GM12864 (cell line): ENCODE data around the gene RPL22.

ENCODE experiments used
- DNase-seq: peaks from one replicate; pipeline ENCODE4 v3.0.0-alpha.2; 2011; ENCODE audit warnings: low read depth
- H3K4me3 ChIP-seq: 2 replicates; pipeline ENCODE4 v1.5.1; 2011; ENCODE audit warnings: mild to moderate bottlenecking, low read depth, low read length, control low read depth
- TF ChIP-seq, protein P1 (sequence below): IDR thresholded peaks from 2 replicates; pipeline ENCODE4 v1.5.1; 2011; ENCODE audit warnings: low read depth, mild to moderate bottlenecking, moderate library complexity, low read length, control low read depth, inconsistent platforms; ENCODE audit errors: missing control alignments

Gene RPL22

DNA sequence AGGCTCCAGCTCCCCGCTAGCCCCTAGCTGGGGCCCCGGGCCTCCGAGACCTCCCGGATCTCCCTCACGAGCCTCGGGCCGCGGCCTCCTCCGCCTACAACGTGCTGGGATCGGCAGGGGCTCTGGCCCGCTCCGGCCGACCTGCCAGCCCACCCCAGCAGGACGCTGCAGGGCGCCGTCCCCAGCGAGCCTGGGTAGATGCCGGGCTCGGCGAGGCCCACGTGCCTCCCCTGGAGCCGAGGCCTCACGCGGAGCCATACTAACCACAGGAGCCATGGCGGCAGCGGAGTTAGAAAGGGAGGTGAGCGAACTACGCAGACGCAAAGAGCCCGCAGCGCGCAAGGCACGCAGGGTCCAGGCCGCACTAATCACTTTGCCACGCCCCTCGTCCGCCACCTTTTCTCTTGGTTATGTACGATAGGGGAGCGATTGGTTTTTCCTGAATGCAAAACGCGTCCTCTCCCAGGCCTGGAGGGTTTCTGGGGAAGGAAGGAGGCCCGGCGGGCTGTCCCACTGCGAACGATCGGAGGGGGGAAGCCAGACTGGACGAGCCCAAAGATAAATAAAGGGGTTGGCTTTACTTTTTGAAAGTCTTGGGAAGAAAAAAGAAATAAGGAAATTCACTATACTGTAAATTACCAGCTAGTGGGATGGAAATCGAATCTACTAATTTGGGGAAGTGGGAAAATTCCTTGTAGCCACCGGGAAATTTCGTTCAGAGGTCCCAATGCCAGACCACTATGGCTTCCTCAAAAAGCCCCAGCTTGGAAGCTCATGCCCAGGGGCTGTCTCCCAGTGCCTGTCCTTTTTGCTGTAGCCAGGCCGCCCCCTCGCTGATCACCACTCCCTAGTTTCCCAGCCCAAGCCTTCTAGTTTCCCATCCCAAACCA lies at the start of gene RPL22:
RPL22 (minus strand) TSS at position 298 of the 890 bp plus-strand sequence; CDS start at position 276, 22 bp downstream.
- H3K4me3 ChIP-seq: peak within 1 kb of the TSS; percentile 80
- DNase-seq: peak; percentile 98
- TF ChIP-seq, protein P1, sequence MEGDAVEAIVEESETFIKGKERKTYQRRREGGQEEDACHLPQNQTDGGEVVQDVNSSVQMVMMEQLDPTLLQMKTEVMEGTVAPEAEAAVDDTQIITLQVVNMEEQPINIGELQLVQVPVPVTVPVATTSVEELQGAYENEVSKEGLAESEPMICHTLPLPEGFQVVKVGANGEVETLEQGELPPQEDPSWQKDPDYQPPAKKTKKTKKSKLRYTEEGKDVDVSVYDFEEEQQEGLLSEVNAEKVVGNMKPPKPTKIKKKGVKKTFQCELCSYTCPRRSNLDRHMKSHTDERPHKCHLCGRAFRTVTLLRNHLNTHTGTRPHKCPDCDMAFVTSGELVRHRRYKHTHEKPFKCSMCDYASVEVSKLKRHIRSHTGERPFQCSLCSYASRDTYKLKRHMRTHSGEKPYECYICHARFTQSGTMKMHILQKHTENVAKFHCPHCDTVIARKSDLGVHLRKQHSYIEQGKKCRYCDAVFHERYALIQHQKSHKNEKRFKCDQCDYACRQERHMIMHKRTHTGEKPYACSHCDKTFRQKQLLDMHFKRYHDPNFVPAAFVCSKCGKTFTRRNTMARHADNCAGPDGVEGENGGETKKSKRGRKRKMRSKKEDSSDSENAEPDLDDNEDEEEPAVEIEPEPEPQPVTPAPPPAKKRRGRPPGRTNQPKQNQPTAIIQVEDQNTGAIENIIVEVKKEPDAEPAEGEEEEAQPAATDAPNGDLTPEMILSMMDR: no peak

DNA sequence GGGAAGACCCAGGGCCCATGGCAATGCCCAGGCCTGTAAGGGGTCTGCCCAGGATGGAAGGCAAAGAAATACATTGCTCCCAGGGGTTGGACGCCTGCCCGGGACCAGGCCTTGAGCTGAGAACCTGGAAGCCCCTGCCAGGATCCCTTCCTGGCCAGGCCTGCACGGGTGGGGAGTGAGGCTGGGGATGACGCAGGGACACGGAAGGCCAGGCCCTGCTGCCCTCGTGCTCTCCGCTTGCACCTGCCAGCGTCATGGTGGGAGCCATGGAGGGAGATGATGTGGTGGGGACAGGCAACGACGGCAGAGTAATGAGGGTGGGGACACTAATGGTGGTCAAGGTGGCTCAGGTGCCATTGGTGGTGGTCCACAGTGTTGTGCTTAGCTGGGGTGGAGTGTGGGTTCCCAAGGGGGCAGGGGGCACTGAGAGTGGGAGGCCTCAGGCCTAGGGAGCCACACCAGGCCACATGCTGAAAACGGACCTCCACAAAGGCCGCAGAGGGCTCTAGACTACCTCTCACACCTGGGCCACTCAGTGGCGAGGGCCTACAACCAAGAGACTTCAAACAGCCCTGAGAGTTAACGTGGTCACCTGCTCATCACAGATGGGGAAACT lies 48.9 kb upstream of the RPL22 start:
- no peak overlapping the region for H3K4me3 ChIP-seq
- no peak for DNase-seq
- TF ChIP-seq, protein P1: no peak

DNA sequence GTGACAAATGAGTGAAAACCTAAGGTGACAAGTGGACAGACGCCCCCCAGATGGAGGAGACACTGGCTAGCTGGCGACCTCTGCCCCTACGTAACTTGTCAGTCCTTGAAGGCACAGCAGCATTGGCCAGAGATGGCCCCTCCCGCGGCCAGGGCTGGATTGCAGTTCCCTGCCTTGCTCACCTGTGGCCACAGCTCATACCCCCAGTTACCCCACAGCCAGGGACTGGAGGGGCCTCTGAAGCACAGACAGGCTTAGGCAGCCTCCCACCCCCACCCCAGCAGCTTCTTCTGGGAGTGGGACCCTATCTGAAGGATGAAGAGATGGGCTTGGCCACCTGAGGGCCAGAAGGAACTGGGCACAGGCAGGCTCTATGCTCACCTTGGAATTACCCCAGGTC lies 48.3 kb upstream of the RPL22 start:
- H3K4me3 ChIP-seq: no peak overlapping the region
- TF ChIP-seq, protein P1: no peak
- DNase-seq: no peak

DNA sequence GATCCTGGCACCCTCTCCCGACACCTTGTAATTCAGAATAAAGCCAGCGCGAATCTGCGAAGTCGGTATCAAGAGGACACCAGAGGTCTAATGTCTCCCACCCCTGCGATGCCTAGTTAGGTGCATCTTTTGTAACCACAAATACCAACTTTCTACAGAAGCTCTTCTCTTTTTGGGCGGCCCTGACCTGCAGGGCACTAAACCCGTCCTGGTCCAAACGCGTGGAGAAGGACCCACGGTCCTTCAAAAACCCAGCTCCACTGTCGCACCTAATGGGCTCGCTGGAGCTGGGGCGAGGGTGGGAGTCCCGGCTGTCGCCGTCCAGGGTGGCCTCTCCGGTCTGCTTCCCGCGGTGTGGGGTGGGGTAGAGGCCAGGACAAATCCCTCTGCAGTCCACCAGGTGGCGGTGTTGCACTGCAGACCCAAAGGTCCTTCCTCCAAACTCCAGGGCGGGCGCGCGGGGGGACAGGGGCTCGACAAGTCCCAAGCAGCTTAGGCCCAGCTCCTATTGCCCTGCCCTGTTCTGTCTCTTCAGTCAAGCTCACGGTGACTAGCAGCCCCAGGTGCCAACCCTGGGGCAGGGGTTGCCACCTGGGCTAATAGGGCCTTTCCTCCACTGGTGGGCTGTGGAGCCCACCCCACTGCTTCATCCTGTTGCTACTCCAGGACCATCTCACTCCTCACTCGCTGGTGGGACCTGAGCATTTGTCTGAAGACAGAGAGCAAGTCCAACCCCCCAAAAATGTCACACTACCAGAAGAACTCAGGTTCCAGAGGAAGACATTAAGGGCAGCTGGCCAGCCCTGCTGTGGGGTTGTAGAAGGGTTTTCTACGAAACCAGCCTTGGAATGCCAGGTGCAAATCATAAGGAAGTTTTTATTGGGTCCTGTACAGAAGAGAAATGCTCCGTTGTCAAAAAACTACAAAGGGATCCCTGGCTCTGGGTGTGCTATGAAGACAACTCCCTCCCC lies 47.4 kb upstream of the RPL22 start:
- no peak overlapping the region for H3K4me3 ChIP-seq
- TF ChIP-seq, protein P1: peak; percentile 91
- peak; percentile 33 for DNase-seq

DNA sequence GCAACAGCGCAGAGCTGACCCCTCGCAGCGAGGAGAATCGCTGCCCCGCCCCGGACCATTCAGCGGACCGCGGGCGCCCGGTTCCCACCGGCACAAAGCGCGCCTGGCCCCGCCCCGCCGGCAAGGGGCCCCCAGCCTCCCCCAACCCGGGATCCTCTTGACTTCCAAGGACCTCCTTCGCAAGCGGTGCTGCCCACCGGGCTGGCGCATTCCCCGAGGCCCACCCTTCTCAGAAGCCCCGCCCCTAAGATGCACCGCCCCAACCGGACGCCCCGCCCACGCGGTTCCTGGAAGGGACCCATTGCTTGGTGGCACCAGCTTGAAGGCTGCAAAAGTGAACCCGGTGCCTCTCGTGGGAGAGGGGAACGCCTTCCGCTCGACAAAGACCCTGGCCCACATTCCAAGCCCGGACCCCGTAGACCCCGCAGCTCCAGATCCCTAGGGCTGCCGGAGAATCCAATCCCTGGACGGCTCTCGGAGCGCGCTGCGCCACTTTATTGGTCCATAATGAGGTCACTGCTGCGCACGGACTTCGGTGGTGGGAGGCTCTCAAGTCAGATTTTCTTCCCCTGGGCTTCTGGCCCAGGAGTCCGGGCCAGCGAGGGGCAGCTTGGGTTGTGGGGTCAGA lies 46.6 kb upstream of the RPL22 start:
- TF ChIP-seq, protein P1: no peak
- no peak for DNase-seq
- peak overlapping the region; percentile 39 for H3K4me3 ChIP-seq

DNA sequence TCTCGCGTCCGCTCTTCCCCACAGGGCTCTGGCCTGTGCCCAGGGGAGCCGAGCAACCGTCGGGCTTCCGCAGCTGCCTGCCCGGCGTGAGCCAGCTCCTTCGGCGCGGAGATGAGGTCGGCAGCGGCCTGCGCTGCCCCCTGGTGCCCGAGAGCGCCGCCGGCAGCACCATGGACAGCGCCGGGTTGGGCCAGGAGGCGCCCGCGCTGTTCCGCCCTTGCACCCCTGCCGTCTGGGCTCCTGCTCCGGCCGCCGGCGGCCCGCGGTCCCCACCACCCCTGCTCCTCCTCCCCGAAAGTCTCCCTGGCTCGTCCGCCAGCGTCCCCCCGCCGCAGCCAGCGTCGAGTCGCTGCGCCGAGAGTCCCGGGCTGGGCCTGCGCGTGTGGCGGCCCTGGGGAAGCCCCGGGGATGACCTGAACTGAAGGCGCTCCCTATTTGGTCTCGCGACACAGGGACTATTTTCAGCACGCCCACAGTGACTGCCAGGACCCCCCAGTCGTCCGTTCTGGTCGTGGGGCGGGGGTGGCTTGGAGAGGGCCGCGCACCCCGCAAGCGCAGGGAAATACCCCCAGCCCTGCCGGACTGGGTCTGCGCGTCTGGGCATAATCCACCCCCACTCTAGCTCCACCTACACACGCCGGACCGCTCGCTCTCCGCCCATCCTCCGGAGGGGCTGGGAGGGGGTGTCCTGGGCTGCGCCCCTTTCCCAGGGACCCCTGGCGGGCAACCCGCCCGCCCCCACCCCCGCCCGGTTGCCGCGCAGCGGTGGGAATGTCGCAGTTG lies 45.9 kb upstream of the RPL22 start:
- TF ChIP-seq, protein P1: peak; percentile 88
- DNase-seq: no peak
- H3K4me3 ChIP-seq: peak overlapping the region; percentile 39
